NCI-H1436 treated with DMSO at 0.1 percent for 48 hours (cell line): ENCODE results near the gene KCNG1.
"Not testable (repeated sequence)": the region's sequence is repeated elsewhere in the genome, so short reads cannot be mapped to it uniquely, and the experiment has no call there.

Experiments used
- DNase-seq: peaks from one replicate; lab custom pipeline; 2025; lab: John Stamatoyannopoulos, UW

The KCNG1 gene

DNA sequence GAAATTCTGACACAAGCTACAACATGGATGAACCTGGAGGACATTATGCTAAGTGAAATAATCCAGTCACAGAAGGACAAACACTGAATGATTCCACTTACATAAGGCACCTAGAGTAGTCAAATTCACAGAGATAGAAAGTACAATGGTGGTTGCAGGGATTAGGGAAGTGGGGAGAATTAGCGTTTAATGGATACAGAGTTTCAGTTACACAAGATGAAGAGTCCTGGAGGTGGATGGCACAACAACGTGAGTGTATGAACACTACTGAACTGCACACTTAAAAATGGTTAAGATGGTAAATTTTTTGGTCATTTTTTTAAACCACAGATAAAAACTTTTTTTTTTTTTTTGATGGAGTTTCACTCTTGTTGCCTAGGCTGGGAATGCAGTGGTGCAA, 39.6 kb downstream of the KCNG1 start:
- DNase-seq, result no peak

DNA sequence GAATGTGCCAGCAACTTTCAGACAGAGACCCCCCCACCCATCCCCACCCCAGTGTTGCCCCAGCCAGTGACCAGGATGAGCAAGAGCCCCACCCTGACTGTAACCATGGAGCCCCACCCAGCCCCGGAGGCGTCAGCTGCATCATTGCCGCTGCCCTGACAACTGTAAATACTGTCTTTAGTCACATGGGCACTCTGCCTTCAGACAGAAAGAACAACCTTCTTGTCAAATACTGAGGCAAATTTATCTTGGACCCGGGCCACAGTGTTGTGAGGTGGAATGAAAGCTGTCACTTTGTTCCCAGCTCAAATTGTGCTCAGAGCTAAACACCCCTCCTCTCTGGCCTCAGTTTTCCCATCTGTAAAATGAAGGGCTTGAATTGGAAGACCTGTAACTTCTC, 40.5 kb downstream of the KCNG1 start:
- DNase-seq, result no peak

DNA sequence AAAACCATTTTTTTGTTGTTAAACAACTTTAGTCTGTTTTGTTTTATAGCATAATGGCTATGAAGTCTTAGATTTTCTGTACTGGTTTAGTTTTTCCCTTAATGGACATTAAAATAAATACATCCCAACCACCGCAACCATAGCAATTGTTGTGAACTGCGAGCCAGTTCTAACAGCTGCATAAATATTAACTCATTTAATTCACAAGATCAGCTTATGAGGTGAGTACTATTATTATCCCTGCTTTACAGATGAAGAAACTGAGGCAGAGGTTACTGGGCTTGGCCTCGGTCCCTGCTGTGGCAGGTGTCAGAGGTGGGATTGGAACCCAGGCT, 41.2 kb downstream of the KCNG1 start:
- no peak for DNase-seq

DNA sequence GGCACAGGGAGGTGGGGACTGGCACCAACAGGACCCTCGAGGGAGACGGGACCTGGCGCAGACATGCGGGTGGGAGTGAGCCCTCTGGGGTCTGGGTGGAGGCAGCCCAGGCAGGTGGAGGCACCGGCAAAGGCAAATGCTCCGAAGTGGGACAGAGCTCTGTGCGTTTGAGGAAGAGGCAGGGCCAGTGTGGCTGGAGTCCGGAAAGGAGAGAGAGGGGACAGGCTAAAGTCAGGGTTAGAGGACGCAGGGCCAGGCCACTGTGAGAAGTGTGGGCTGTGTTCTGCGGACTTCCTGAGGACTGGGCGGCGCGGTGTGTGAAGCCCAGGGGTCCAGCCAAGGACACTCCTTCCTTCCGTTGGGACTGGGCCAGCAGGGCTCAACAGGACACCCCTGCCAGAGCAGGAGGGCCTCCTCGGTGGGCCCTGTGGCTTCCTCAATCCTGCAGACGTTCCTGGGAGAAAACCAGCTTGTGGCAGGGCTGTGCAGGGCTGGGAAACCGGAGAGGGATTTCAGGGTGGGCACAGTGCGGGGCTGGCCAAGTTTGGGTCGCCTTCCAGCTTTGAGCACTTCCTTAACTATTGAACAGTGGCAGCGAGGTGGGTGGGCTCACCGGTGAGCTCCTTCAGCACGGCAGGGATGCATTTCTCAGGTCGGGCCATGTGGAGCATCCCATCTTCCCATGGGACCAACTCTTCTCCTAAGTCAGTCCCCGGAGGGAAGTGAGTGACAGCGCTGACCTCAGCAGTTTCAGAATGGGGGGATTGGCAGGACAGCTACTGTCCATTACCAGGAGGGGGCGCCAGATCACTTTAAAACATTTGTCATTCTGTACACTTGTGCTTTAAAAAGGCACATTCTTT, 41.8 kb downstream of the KCNG1 start:
- no peak for DNase-seq

DNA sequence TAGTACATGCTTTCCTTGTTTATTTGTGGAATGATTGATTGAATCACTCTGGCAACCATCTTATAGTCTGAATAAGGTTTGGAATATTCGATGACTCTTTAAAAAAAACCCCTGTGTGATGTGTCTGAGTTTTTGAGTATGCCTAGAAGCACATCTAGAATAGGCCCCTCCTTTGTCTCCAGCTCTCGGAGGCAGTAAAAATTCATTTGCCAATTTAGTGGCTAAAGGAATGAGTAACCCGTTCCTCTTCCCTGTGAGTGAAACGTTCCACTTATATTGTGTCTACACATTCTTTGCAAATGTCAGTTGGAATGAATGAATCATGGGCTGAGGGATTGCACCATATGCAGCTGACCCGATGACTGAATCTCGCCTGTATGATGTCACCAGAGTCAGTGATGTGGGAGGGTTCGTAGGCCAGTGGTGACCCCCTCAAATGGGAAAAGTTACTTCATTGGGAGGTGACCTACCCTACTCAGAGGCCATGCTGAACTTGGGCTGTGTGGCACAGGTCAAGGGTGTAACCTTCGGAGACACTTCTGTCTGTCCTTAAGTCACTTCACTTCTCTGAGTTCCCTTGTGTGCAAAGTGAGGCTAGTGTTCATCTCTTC, 42.7 kb downstream of the KCNG1 start:
- DNase-seq, result no peak

DNA sequence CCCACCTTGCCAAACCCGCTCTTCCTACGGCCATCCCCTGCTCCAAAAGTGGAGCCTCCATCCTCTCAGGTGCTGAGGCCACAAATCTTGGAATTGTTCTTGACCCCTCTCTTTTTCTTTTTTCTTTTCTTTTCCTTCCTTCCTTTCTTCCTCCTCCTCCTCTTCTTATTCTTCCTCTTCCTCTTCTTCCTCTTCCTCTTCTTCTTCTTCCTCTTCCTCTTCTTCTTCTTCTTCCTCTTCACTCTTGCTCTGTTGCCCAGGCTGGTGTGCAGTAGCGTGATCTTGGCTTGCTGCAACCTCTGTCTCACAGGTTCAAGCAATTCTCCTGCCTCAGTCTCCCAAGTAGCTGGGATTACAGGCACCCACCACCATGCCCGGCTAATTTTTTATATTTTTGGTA, 44.4 kb downstream of the KCNG1 start:
- not testable (repeated sequence) for DNase-seq

DNA sequence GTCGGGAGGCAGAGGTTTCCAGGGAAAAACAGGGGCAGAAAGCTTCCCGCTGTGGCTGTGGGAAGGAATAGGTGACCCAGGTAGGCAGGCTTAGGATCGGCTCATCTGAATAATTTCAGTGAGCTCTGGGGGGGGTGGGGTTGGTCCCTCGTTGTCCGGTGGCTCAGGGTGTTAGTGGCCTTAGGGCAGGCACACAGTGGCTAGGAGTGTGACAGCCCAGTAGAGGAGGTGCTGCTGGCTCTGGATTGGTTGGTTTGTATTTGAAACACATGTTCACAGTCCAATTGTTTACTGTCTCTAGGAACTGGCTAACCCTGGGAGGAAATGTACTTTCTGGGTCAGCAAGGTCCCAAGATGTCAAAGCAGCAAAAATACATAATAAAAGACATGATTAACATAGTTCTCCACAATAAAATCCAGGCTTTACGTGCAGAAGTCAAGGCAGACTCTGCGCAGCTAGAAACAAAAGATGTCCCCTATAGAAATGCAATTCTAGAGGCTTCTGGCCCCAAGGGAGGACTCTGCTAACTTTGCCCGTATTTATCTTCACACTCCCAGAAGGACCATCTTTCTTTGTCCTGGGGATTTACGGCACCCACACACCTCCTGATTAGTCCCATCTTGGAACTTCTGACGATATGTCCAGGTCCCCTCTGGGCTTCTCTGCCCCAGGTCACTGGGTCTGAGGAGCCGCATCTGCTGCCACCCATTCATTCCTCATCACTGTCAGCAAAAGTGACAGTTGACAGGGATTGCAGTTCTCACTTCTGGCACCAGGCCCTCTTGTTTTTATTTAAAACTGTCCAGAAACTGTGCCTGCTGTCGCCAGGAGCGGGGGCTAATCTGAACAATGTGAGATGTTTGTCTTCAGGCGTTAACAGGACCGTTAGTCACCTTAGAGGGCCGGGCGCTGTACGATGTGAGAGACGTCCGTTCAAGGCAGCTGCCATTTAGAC, 45.6 kb downstream of the KCNG1 start:
- DNase-seq, result no peak

DNA sequence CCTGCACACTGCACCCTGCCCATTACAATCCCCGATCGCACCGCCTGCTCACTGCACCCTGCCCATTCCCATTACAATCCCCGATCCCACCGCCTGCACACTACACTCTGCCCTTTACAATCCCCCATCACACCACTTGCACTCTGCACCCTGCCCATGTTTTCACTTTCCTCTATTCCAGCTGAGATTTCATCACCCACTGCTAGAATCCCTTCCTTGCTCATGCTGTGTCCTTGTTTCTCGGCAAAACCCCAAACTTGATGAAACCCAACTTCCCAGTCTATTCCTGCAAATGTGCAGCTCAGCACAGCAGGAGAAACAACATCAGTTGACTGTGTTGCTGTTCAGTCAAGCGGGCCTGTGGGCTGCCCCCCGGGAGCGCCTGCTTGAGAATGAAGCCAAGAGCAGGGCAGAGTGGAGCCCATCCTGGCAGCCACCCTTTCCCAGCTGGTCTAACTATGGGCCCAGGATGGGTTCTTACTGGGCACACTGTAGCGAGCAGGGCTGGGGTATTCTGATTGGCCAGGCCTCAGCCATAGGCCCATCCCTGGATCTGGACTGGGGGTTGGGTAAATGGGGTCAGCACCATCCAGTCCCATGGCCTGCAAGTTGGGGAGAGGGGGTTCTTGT, 47.1 kb downstream of the KCNG1 start:
- no peak for DNase-seq

DNA sequence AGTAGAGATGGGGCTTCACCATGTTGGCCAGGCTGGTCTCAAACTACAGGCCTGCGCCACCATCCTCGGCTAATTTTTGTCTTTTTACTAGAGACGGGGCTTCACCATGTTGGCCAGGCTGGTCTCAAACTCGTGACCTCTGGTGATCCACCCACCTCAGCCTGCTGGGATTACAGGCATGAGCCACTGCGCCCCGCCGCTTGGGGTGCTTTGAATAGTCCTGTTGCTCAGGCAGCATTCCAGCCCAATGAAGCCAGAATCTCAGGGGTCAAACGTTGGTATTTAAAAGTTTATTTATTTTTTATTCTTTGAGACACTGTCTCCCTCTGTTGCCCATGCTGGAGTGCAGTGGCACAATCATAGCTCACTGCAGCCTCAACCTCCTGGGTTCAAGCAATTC, 53.0 kb downstream of the KCNG1 start:
- no peak for DNase-seq

DNA sequence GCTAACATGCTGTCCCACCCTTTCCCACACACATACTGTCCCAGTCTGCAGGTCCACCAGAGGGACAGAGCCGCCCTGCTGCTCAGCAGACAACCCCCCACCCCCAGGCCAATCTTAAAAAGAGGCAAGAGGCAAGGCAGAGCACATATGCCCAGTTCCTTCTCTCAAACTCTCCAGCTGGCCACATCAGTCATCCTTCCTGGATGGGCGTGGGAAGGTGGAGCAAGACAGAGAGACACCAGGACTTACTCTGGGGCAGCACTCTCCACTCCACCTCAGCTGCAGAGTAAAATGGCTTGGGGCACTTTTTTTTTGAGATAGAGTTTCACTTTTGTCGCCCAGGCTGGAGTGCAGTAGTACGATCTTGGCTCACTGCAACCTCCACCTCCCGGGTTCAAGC, 53.5 kb downstream of the KCNG1 start:
- no peak for DNase-seq

DNA sequence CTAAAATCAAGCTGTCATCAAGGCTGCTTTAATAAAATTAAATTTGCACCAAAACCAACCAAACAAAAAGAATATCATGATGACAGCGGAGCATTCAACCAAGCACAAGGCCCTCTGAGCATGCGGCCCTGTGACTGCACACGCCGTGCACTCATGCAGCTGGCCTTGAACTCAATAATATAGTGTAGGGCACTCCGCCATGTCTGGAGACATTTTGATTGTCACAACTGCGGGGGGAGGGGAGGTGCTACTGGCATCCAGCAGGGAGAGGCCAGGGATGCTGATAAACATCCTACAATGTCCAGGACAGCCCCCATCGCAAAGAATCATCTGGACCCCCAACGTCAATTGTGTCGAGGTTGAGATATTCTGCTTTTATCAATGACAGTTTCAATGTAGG, 54.6 kb downstream of the KCNG1 start:
- DNase-seq, result no peak

DNA sequence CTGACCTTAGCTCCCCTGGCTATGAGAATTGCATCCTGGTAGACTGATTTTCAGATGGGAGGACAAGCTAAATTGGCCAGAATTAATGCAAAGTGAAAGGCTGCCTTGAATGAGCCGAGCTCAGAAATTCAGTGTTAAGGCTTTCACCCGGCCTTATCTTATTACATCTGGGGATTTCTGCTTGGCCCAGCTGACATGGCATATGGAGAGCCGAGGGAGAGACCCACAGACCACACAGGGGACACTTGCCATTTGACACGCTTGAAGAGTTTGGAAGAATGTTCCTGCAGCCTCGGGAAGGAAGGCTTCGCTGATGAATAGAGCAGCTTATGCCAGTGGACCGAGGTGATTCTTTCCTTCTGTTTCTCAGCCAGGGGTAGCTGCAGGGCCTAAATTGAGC, 55.3 kb downstream of the KCNG1 start:
- no peak for DNase-seq

DNA sequence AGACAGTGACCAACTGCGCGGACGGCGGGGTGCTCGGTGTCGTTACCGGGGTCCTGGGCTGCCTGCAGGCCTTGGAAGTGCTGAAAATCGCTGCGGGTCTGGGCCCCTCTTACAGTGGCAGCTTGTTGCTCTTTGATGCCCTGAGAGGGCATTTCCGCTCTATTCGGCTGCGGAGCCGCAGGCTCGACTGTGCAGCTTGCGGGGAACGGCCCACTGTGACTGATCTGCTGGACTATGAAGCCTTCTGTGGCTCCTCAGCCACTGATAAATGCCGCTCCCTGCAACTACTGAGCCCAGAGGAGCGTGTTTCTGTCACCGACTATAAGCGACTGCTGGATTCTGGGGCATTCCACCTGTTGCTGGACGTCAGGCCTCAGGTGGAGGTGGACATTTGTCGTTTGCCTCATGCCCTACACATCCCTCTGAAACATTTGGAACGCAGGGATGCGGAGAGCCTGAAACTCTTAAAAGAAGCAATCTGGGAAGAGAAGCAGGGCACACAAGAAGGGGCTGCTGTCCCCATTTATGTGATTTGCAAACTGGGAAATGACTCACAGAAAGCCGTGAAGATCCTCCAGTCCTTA, 63.3 kb downstream of the KCNG1 start:
- DNase-seq, result no peak

DNA sequence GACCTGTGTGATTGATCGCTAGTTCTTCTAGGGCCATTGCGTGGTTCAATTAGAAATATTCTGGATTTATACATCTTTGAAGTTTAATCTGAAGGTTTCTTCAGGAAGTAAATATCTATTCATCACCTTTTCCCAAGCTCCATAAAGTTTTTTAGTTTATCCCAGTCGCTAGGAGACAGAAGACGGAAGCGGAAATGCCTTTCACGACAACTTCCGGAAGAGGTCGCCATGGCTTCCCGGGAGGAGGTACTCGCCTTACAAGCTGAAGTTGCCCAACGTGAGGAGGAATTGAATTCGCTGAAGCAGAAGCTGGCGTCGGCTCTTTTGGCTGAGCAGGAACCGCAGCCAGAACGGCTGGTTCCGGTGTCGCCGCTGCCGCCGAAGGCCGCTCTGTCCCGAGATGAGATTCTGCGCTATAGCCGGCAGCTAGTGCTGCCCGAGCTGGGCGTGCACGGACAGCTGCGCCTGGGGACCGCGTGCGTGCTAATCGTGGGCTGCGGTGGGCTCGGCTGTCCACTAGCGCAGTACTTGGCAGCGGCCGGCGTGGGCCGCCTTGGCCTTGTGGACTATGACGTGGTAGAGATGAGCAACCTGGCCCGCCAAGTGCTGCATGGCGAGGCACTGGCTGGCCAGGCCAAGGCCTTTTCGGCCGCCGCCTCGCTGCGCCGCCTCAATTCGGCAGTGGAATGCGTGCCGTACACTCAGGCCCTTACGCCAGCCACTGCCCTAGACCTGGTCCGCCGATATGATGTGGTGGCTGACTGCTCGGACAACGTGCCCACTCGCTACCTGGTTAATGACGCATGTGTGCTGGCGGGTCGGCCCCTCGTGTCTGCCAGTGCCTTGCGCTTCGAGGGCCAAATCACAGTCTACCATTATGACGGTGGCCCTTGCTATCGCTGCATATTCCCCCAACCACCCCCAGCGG, 64.0 kb downstream of the KCNG1 start, which contains the start of gene MOCS3:
TSS of gene MOCS3 (plus strand) at position 204 of the 928 bp plus-strand sequence. CDS start at position 229, 25 bp downstream.
- peak; percentile 69 for DNase-seq

DNA sequence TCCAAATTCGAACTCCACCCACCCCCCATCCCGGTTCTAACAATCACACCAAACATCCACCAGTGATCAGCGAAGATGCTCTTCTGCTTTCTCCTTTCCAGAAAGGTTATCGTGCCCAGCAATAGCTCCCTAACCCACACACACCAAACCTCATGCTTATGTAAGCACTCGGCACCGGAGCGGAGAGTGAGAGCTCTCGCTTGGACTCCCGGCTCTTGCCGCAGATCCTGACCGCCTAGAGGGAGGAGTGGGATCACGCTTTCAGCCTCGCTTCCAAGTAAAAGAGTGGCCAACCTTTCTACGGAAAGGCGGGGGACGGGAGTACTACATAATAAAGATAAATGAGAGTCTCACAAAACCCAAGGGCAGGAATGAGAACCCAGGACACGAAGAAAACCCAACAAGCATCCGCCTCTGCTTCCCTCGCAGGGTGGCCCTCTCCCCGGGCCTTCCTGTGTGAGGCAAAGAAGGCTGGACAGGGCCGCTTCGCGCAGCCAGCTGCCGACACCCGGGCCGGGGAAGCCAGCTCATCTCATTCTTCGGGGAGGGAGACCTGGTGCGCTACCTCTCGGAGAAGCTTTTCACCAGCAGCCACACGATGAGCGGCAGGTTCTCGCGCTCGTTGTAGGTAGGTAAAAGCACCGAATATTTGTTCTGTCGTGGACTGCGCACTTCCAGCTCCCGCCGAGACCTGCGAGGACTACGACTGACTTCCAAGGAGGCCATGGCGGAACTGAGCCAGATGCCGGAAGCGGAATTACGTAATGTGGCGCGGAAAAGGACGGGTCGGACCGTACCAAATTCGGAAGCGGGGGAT, 64.9 kb downstream of the KCNG1 start, which contains the start of gene DPM1:
TSS of gene DPM1 (minus strand) at position 735 of the 817 bp plus-strand sequence. CDS start at position 726, 9 bp downstream.
- DNase-seq, result peak; percentile 69

DNA sequence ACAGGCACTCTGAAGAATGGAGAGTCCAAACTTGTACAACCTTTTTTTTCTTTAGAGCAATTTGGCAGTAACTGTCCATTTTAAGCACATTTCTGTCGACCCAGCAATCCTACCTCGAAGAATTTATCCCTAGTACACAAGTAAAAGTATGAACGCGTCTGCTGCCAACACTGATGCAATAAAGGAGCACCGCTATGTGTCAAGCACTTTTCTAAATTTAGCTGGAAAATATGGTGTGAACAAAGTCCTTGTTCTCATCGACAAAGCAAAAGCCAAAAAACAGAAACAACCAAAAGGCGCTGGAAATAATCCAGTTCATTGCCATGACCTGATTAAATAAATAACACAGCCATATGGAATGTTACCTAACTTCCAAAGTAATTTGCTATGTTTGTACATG, 65.6 kb downstream of the KCNG1 start:
- DNase-seq, result no peak

DNA sequence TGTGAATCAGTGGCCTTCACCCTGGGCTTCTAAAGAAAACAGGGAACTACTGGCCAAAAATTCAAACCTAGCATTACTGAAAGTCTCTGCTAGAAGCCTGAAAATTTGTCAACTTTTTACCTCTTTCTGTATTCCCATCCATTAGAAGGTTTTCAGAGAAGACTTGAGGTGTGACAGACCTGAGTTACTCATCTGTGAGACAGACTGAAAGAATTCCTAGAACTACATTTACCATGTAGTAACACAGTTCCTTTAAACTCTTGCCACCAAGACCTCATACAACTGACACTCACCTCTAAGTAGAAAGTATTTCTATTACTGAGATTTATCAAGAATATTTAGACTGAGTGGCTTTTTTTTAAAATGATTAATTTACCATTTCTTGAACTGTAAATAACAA, 69.1 kb downstream of the KCNG1 start:
- no peak for DNase-seq
